Measurements from ENCODE around the gene SERPINB6.

- TF ChIP-seq ZNF146 (CRISPR knock-in tag; IDR thresholded peaks at IDR 0.05; ENCODE audit: unreplicated experiment): no peak
- TF ChIP-seq RFX5 (IDR thresholded peaks at IDR 0.05; ENCODE audit: low read depth, low read length): no peak
- TF ChIP-seq CUX1 (CRISPR knock-in tag; IDR thresholded peaks at IDR 0.05): no peak
- TF ChIP-seq ZBTB8A (IDR thresholded peaks at IDR 0.05; ENCODE audit: partially characterized antibody): no peak
- TF ChIP-seq HDAC6 (IDR thresholded peaks at IDR 0.05; ENCODE audit: low read depth, low read length): no peak
- no peak for TF ChIP-seq PML (IDR thresholded peaks at IDR 0.05; ENCODE audit: low read length)
- TF ChIP-seq BRD9 (IDR thresholded peaks at IDR 0.05; ENCODE audit: low read depth, partially characterized antibody): no peak
- TF ChIP-seq HDAC2 (IDR thresholded peaks at IDR 0.05): no peak
- TF ChIP-seq MAX (CRISPR knock-in tag; IDR thresholded peaks at IDR 0.05): no peak
- TF ChIP-seq POLR2A (conservative IDR thresholded peaks at IDR 0.05): no peak
- no peak for TF ChIP-seq EZH2 (IDR thresholded peaks at IDR 0.05; ENCODE audit: borderline replicate concordance, low read depth, low read length)
- no peak for TF ChIP-seq CTCF (IDR thresholded peaks at IDR 0.05 in 2 of 3, conservative IDR thresholded peaks at IDR 0.05 in 1 of 3; ENCODE audit: insufficient read depth in 2 of 3, low read depth in 1 of 3, low read length in 3 of 3)
- TF ChIP-seq MLX (CRISPR knock-in tag; conservative IDR thresholded peaks at IDR 0.05): no peak
- no peak for TF ChIP-seq ZZZ3 (IDR thresholded peaks at IDR 0.05)
These were observed 4.7 kb upstream of the SERPINB6 start for GRCh38 chr6:2976060-2976459.

Measured in K562 (cell line).